ENCODE results near the gene SEPTIN5.

SEPTIN5 gene

DNA sequence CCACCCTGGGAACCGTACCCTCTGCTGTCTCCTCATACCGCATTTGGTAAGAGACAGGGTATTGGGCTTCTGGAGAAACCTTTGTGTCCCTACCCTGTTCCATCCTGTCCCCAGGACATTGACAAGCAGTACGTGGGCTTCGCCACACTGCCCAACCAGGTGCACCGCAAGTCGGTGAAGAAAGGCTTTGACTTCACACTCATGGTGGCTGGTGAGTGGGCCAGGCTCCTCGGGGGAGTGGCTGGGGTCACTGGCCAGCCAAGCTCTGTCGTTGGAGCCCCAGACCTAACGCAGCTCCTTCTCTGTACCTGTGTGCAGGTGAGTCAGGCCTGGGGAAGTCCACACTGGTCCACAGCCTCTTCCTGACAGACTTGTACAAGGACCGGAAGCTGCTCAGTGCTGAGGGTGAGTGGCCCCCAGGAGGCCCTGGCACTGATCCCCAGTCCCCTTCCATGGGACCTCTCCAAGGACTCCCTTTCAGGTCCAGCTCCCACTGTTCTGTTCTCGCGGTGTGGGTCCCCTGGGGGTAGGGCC, 5.3 kb downstream of the SEPTIN5 start:
- TF ChIP-seq, protein P1, sequence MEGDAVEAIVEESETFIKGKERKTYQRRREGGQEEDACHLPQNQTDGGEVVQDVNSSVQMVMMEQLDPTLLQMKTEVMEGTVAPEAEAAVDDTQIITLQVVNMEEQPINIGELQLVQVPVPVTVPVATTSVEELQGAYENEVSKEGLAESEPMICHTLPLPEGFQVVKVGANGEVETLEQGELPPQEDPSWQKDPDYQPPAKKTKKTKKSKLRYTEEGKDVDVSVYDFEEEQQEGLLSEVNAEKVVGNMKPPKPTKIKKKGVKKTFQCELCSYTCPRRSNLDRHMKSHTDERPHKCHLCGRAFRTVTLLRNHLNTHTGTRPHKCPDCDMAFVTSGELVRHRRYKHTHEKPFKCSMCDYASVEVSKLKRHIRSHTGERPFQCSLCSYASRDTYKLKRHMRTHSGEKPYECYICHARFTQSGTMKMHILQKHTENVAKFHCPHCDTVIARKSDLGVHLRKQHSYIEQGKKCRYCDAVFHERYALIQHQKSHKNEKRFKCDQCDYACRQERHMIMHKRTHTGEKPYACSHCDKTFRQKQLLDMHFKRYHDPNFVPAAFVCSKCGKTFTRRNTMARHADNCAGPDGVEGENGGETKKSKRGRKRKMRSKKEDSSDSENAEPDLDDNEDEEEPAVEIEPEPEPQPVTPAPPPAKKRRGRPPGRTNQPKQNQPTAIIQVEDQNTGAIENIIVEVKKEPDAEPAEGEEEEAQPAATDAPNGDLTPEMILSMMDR (IDR thresholded peaks at IDR 0.05; ENCODE audit: insufficient read depth, missing control alignments): no peak
- DNase-seq (ENCODE audit: insufficient read length, low spot score) (no peak), FAIRE-seq (no peak)

DNA sequence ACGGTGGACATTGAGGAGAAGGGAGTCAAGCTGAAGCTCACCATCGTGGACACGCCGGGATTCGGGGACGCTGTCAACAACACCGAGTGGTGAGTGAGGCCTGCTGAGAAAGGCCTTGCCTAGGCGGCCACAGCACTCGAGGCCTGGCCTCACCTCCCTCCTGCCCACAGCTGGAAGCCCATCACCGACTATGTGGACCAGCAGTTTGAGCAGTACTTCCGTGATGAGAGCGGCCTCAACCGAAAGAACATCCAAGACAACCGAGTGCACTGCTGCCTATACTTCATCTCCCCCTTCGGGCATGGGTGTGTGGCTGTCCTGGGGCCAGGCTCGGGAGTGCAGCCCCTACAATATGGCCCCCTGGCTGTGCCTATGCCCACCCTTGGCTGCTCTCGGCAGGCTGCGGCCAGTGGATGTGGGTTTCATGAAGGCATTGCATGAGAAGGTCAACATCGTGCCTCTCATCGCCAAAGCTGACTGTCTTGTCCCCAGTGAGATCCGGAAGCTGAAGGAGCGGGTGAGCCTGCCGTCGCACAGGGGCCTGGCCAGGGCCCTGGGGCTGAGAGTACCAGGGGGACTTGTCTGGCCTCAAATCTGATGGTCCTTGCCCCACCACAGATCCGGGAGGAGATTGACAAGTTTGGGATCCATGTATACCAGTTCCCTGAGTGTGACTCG, 6.0 kb downstream of the SEPTIN5 start:
- no peak for DNase-seq (ENCODE audit: insufficient read length, low spot score)
- no peak for FAIRE-seq
- TF ChIP-seq, protein P1 (IDR thresholded peaks at IDR 0.05; ENCODE audit: insufficient read depth, missing control alignments): no peak

DNA sequence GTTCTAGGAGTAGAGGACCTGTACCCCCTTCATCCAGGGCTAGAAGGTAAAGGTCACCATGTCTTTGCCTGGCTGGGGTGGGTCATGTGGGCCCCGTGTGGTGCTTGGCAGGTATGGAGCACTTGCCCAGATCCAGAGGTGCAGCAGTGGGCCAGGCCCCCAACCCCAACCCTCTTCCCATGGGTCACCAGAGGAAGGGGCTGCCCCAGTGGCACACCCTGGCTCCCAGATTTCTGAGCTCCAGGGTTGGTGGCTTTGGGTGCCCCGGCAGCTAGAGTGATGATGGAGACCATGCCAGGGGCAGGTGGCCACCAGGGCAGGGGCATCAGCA, 6.7 kb downstream of the SEPTIN5 start:
- FAIRE-seq: no peak
- TF ChIP-seq, protein P1 (IDR thresholded peaks at IDR 0.05; ENCODE audit: insufficient read depth, missing control alignments): no peak
- DNase-seq (ENCODE audit: insufficient read length, low spot score): no peak

DNA sequence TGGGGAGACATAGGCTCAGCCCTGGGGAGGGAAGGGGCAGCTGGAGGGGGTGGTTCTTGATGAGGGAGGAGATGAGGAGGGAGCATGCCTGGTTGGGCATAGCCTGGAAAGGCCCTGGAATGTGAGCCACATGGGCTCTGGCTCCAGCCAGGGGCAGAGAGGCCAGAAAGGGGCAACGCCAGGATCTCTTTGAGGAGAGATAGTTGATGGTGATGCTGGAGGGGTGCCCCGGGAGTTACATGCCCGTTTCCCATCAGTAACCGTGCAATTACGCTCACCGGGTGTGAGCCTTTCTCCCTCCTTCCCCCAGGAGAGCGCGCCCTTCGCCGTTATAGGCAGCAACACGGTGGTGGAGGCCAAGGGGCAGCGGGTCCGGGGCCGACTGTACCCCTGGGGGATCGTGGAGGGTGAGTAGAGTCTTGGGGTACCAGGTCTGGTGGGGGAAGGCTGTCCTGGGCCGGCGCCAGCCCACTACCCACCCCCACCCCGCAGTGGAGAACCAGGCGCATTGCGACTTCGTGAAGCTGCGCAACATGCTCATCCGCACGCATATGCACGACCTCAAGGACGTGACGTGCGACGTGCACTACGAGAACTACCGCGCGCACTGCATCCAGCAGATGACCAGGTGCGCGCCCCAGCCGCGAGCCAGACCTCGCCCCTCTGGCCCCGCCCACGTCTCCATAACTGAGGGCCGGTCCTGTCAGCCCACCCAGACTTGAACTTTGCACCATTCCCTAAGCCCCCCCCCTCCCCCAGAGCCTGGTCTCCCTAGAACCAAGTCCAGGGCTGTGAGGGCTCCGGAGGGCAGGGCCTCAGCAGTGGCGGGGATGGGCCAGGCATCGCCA, 7.3 kb downstream of the SEPTIN5 start:
- TF ChIP-seq, protein P1 (IDR thresholded peaks at IDR 0.05; ENCODE audit: insufficient read depth, missing control alignments): no peak
- FAIRE-seq: no peak

DNA sequence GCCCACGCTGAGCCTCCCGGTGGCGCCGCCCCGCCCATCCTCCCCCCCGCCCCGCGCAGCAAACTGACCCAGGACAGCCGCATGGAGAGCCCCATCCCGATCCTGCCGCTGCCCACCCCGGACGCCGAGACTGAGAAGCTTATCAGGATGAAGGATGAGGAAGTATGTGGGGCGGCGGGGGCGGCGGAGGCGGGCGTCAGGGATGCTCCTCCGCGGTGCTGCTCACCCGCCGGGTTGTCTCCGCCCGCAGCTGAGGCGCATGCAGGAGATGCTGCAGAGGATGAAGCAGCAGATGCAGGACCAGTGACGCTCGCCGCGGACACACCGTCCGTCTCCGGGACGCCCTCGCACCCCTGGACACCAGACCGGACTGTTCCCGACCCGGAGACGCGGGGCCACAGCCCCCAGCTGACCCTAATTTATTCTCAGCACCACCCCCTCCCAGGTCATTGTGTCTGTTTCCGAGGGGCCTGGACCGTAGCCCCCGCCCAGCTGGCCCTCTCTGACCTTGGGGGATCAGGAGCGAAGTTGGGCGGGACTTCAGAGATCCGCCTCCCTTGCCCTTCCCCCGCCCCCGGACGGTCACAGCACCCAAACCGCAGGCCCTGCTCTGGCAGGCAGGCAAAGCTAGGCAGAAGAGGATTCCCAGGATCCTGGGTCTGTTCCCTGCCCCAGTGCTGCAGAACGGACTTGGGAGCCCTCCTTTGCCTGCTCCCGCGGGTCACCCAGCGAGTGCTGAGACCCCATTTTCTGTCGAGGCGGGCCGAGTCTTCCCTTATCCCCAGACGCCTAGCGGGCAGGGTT, 8.1 kb downstream of the SEPTIN5 start:
- no peak for FAIRE-seq
- no peak for DNase-seq (ENCODE audit: insufficient read length, low spot score)
- TF ChIP-seq, protein P1 (IDR thresholded peaks at IDR 0.05; ENCODE audit: insufficient read depth, missing control alignments): no peak

More for the DNA sequence above, 7.3 kb downstream of the SEPTIN5 start:
- no peak for DNase-seq (ENCODE audit: insufficient read length, low spot score)

DNA sequence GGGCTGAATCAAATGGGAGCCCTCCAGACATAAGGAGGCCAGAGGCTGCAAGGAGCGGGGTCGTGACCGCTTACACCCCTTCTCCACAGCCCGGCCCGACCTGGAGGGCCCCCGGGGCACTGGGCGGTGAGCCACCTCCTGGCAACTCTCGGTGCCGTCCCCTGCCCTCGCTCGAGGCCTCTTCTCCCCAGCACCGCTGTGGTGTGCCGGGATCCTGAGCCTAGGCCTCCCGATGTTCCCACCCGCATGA, 8.6 kb downstream of the SEPTIN5 start:
- DNase-seq (ENCODE audit: insufficient read length, low spot score) (no peak), FAIRE-seq (no peak)
- TF ChIP-seq, protein P1 (IDR thresholded peaks at IDR 0.05; ENCODE audit: insufficient read depth, missing control alignments): no peak

Data from D721Med (cell line).